ENCODE data around the gene ELK4. TPM values are rescaled to one million over a fixed set of nuclear protein-coding genes. Genes with fewer than 3 reads are reported as not detected.
A peak's percentile ranks its signal among the peaks of the same experiment; 100 is the strongest.

ELK4 gene
- total RNA-seq, 2 donors from 2014 or later: 72.8 to 86.8 TPM

GRCh38 chr1:205595435-205595834 is 36.4 kb downstream of the ELK4 start:
- Mint-ChIP-seq H3K27ac (peak overlapping the region; percentile 14), H3K9me3 (no peaks in the 10 kb centered on the region), H3K4me1 (ENCODE audit: low read depth) (peaks cover 52% of the 10 kb centered on the region), H3K27me3 (ENCODE audit: low read depth) (no peaks in the 10 kb centered on the region), H3K4me3 (no peak overlapping the region), H3K36me3 (ENCODE audit: insufficient read depth in 2 of 2) (peaks cover 0 to 12% of the 10 kb centered on the region in 2 donors)
- ATAC-seq (replicated peaks in 1 of 2) (no peak), DNase-seq (no peak)

GRCh38 chr1:205594846-205595245 is 37.0 kb downstream of the ELK4 start:
- H3K27me3 Mint-ChIP-seq (ENCODE audit: low read depth): no peaks in the 10 kb centered on the region
- H3K4me3 Mint-ChIP-seq: peak overlapping the region in 1 of 2 donors; percentile 9
- ATAC-seq (replicated peaks in 1 of 2) (no peak), DNase-seq (no peak)
- peaks cover 0 to 12% of the 10 kb centered on the region in 2 donors for H3K36me3 Mint-ChIP-seq (ENCODE audit: insufficient read depth in 2 of 2)
- H3K27ac Mint-ChIP-seq: peak overlapping the region; percentile 9
- no peaks in the 10 kb centered on the region for H3K9me3 Mint-ChIP-seq
- peaks cover 47% of the 10 kb centered on the region for H3K4me1 Mint-ChIP-seq (ENCODE audit: low read depth)

- Mint-ChIP-seq H3K4me3 (peak overlapping the region; percentile 67 to 80), H3K4me1 (ENCODE audit: low read depth) (peaks cover 39% of the 10 kb centered on the region), H3K36me3 (ENCODE audit: insufficient read depth in 2 of 2) (peaks cover 0 to 10% of the 10 kb centered on the region in 2 donors), H3K27ac (no peak overlapping the region), H3K27me3 (ENCODE audit: low read depth) (no peaks in the 10 kb centered on the region), H3K9me3 (no peaks in the 10 kb centered on the region)
- ATAC-seq (replicated peaks in 1 of 2): no peak
- DNase-seq: no peak
These were observed 37.8 kb downstream of the ELK4 start for GRCh38 chr1:205593967-205594366.

GRCh38 chr1:205593532-205593931 is 38.3 kb downstream of the ELK4 start:
- Mint-ChIP-seq H3K27ac (peak overlapping the region; percentile 57), H3K27me3 (ENCODE audit: low read depth) (no peaks in the 10 kb centered on the region), H3K4me1 (ENCODE audit: low read depth) (peaks cover 41% of the 10 kb centered on the region), H3K36me3 (ENCODE audit: insufficient read depth in 2 of 2) (peaks cover 0 to 9% of the 10 kb centered on the region in 2 donors), H3K4me3 (peak overlapping the region; percentile 67 to 80), H3K9me3 (no peaks in the 10 kb centered on the region)
- no peak for ATAC-seq (replicated peaks in 1 of 2)
- DNase-seq: no peak

GRCh38 chr1:205592443-205593003 is 39.3 kb downstream of the ELK4 start:
- Mint-ChIP-seq H3K27me3 (ENCODE audit: low read depth) (no peaks in the 10 kb centered on the region), H3K27ac (no peak overlapping the region), H3K36me3 (ENCODE audit: insufficient read depth in 2 of 2) (peaks cover 0 to 6% of the 10 kb centered on the region in 2 donors), H3K9me3 (no peaks in the 10 kb centered on the region), H3K4me3 (peak overlapping the region; percentile 73 to 80), H3K4me1 (ENCODE audit: low read depth) (peaks cover 42% of the 10 kb centered on the region)
- DNase-seq: no peak
- ATAC-seq (replicated peaks in 1 of 2): no peak

- H3K36me3 Mint-ChIP-seq (ENCODE audit: insufficient read depth in 2 of 2): peaks cover 0 to 5% of the 10 kb centered on the region in 2 donors
- peaks cover 42% of the 10 kb centered on the region for H3K4me1 Mint-ChIP-seq (ENCODE audit: low read depth)
- peak; percentile 89 to 94 for DNase-seq
- H3K27ac Mint-ChIP-seq: peak overlapping the region; percentile 11
- H3K27me3 Mint-ChIP-seq (ENCODE audit: low read depth): no peaks in the 10 kb centered on the region
- no peaks in the 10 kb centered on the region for H3K9me3 Mint-ChIP-seq
- H3K4me3 Mint-ChIP-seq: peak overlapping the region; percentile 85 to 90
- peak; percentile 88 to 91 for ATAC-seq (replicated peaks in 1 of 2)
These were observed 40.1 kb downstream of the ELK4 start for GRCh38 chr1:205591522-205592351.

GRCh38 chr1:205590777-205591513 is 40.9 kb downstream of the ELK4 start:
- Mint-ChIP-seq H3K27me3 (ENCODE audit: low read depth) (no peaks in the 10 kb centered on the region), H3K4me1 (ENCODE audit: low read depth) (peaks cover 42% of the 10 kb centered on the region), H3K27ac (no peak overlapping the region), H3K4me3 (peak overlapping the region in 1 of 2 donors; percentile 90), H3K9me3 (no peaks in the 10 kb centered on the region), H3K36me3 (ENCODE audit: insufficient read depth in 2 of 2) (peaks cover 0 to 3% of the 10 kb centered on the region in 2 donors)
- DNase-seq (no peak), ATAC-seq (replicated peaks in 1 of 2) (no peak)

GRCh38 chr1:205590457-205590768 is 41.4 kb downstream of the ELK4 start:
- Mint-ChIP-seq H3K36me3 (ENCODE audit: insufficient read depth in 2 of 2) (peaks cover 0 to 3% of the 10 kb centered on the region in 2 donors), H3K9me3 (no peaks in the 10 kb centered on the region), H3K27ac (no peak overlapping the region), H3K4me3 (peak overlapping the region in 1 of 2 donors; percentile 3), H3K27me3 (ENCODE audit: low read depth) (no peaks in the 10 kb centered on the region), H3K4me1 (ENCODE audit: low read depth) (peaks cover 42% of the 10 kb centered on the region)
- DNase-seq (no peak), ATAC-seq (replicated peaks in 1 of 2) (no peak)

GRCh38 chr1:205589618-205590456 is 42.0 kb downstream of the ELK4 start:
- no peak for ATAC-seq (replicated peaks in 1 of 2)
- no peak for DNase-seq
- no peaks in the 10 kb centered on the region for H3K36me3 Mint-ChIP-seq (ENCODE audit: insufficient read depth in 2 of 2)
- no peaks in the 10 kb centered on the region for H3K27me3 Mint-ChIP-seq (ENCODE audit: low read depth)
- peaks cover 36% of the 10 kb centered on the region for H3K4me1 Mint-ChIP-seq (ENCODE audit: low read depth)
- H3K27ac Mint-ChIP-seq: no peak overlapping the region
- no peaks in the 10 kb centered on the region for H3K9me3 Mint-ChIP-seq
- no peak overlapping the region for H3K4me3 Mint-ChIP-seq

GRCh38 chr1:205589046-205589445 is 42.8 kb downstream of the ELK4 start:
- H3K36me3 Mint-ChIP-seq (ENCODE audit: insufficient read depth in 2 of 2): no peaks in the 10 kb centered on the region
- DNase-seq (no peak), ATAC-seq (replicated peaks in 1 of 2) (no peak)
- H3K27me3 Mint-ChIP-seq (ENCODE audit: low read depth): no peaks in the 10 kb centered on the region
- no peak overlapping the region for H3K27ac Mint-ChIP-seq
- H3K4me3 Mint-ChIP-seq: no peak overlapping the region
- peaks cover 29% of the 10 kb centered on the region for H3K4me1 Mint-ChIP-seq (ENCODE audit: low read depth)
- H3K9me3 Mint-ChIP-seq: no peaks in the 10 kb centered on the region

- H3K4me3 Mint-ChIP-seq: no peak overlapping the region
- ATAC-seq (replicated peaks in 1 of 2): peak; percentile 48 to 50
- H3K27ac Mint-ChIP-seq: no peak overlapping the region
These were observed 43.2 kb downstream of the ELK4 start for GRCh38 chr1:205588636-205589035.

GRCh38 chr1:205587581-205587980 is 44.2 kb downstream of the ELK4 start:
- H3K27ac Mint-ChIP-seq: no peak overlapping the region
- H3K36me3 Mint-ChIP-seq (ENCODE audit: insufficient read depth in 2 of 2): no peaks in the 10 kb centered on the region
- H3K4me3 Mint-ChIP-seq: no peak overlapping the region
- DNase-seq (no peak), ATAC-seq (replicated peaks in 1 of 2) (no peak)
- no peaks in the 10 kb centered on the region for H3K9me3 Mint-ChIP-seq
- H3K4me1 Mint-ChIP-seq (ENCODE audit: low read depth): peaks cover 26% of the 10 kb centered on the region
- H3K27me3 Mint-ChIP-seq (ENCODE audit: low read depth): no peaks in the 10 kb centered on the region

More at GRCh38 chr1:205588636-205589035, 43.2 kb downstream of the ELK4 start:
- Mint-ChIP-seq H3K4me1 (ENCODE audit: low read depth) (peaks cover 26% of the 10 kb centered on the region), H3K36me3 (ENCODE audit: insufficient read depth in 2 of 2) (no peaks in the 10 kb centered on the region), H3K27me3 (ENCODE audit: low read depth) (no peaks in the 10 kb centered on the region), H3K9me3 (no peaks in the 10 kb centered on the region)
- peak; percentile 37 to 59 for DNase-seq

All from activated T-cell treated with anti-CD3 and anti-CD28 coated beads, Interleukin-2, amount 50 U/mL, for 72 hours (primary cell).